ENCODE data around the gene TMEM201. TPM values are rescaled to one million over a fixed set of nuclear protein-coding genes. Genes with fewer than 3 reads are reported as not detected.

The TMEM201 gene
- total and polyA plus RNA-seq, 2 of the 13 experiments (the other 11 are each of a cell fraction or from before 2014, with no cell fraction given) = 1.5 to 8.2 TPM

GRCh38 chr1:9615316-9616063 is 26.8 kb downstream of the TMEM201 start (continued):
- TF ChIP-seq ZSCAN5A (CRISPR knock-in tag; IDR thresholded peaks at IDR 0.05; ENCODE audit: borderline replicate concordance) = no peak
- TF ChIP-seq DNMT1 (CRISPR knock-in tag; IDR thresholded peaks at IDR 0.05) = no peak
- no peak for TF ChIP-seq ZC3H4 (CRISPR knock-in tag; IDR thresholded peaks at IDR 0.05; ENCODE audit: borderline replicate concordance)
- TF ChIP-seq ZNF503 (CRISPR knock-in tag; IDR thresholded peaks at IDR 0.05) = no peak
- no peak for TF ChIP-seq SNRNP70 (IDR thresholded peaks at IDR 0.05; ENCODE audit: low read depth, low read length)
- TF ChIP-seq THAP11 (CRISPR knock-in tag; IDR thresholded peaks at IDR 0.05) = no peak
- TF ChIP-seq NFAT5 (CRISPR knock-in tag; IDR thresholded peaks at IDR 0.05) = no peak
- no peak for TF ChIP-seq HHEX (CRISPR knock-in tag; IDR thresholded peaks at IDR 0.05)
- no peak for TF ChIP-seq ZNF280D (CRISPR knock-in tag; IDR thresholded peaks at IDR 0.05)
- no peak for TF ChIP-seq MIXL1 (CRISPR knock-in tag; IDR thresholded peaks at IDR 0.05)
- no peak for TF ChIP-seq ZNF776 (CRISPR knock-in tag; IDR thresholded peaks at IDR 0.05)
- no peak for TF ChIP-seq CREB3 (CRISPR knock-in tag; IDR thresholded peaks at IDR 0.05)
- TF ChIP-seq USF2 (IDR thresholded peaks at IDR 0.05; ENCODE audit: low read depth, low read length) = no peak
- TF ChIP-seq USF2 (CRISPR knock-in tag; IDR thresholded peaks at IDR 0.05; ENCODE audit: borderline replicate concordance) = no peak
